VCaP (cell line): Measurements from ENCODE around the gene DGLUCY.
"Not testable (repeated sequence)": the region's sequence is repeated elsewhere in the genome, so short reads cannot be mapped to it uniquely, and the experiment has no call there.

Experiments used
- H3K27ac ChIP-seq: fragments of 450-650 bp; 2 replicates; pipeline ENCODE4 v1.5.1; 2017
- TF ChIP-seq, protein P1 (sequence below): fragments of 450-650 bp; conservative IDR thresholded peaks from 2 replicates; pipeline ENCODE4 v1.5.1; 2017; ENCODE audit warnings: mild to moderate bottlenecking, moderate library complexity

DGLUCY gene

DNA sequence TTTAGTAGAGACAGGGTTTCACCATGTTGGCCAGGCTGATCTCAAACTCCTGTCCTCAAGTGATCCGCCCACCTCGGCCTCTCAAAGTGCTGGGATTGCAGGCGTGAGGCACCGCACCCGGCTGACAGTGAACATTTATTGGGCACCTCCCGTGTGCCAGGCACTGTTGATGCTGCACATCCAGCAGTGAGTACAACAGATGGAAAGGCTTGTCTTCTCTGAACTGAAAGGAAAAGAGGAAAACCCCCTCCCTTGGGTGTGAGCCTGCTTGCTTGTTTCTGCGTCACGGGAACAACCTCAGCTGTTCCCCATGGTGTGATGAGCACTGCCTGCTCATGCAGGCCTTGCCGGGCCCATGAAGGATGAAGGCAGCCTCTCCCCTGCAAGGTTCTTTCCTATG lies 39.5 kb downstream of the DGLUCY start:
- TF ChIP-seq, protein P1, sequence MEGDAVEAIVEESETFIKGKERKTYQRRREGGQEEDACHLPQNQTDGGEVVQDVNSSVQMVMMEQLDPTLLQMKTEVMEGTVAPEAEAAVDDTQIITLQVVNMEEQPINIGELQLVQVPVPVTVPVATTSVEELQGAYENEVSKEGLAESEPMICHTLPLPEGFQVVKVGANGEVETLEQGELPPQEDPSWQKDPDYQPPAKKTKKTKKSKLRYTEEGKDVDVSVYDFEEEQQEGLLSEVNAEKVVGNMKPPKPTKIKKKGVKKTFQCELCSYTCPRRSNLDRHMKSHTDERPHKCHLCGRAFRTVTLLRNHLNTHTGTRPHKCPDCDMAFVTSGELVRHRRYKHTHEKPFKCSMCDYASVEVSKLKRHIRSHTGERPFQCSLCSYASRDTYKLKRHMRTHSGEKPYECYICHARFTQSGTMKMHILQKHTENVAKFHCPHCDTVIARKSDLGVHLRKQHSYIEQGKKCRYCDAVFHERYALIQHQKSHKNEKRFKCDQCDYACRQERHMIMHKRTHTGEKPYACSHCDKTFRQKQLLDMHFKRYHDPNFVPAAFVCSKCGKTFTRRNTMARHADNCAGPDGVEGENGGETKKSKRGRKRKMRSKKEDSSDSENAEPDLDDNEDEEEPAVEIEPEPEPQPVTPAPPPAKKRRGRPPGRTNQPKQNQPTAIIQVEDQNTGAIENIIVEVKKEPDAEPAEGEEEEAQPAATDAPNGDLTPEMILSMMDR = no peak

DNA sequence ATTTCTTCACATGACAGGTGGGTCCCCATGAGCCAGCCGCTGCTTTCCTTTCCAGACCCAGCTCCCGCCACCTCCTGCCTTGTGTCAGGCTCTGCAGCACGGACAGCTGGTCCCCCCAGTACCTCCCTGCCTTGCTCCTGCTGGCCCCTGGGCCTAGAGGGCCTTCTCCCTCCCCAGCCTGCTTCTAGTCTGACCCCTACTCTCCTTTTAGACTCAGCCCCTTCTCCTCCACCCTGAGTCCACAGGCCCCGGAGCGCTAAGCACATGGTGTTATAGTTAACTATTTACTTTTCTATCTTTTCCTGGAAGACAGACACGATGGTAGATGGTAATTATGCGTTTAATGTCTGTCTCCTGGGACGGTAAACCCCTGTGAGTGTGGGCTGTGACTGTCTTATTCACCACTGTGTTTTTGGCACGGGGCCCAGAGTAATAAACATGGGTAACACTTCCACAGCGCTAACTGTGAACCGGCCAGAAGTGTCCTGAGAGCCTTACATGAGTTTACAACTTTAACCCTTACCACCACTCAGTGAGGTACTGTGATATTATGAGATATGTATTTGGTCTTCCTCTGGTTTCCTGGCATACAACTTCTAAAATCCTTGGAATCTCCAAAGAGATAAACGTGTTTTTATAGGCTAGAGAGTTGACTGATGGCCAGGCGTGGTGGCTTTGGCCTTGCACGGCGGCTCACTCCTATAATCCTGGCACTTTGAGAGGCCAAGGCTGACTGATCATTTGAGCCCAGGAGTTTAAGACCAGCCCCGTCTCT lies 41.2 kb downstream of the DGLUCY start:
- TF ChIP-seq, protein P1 = no peak
- peak overlapping the region; percentile 67 for H3K27ac ChIP-seq

More for the DNA sequence above, 39.5 kb downstream of the DGLUCY start:
- H3K27ac ChIP-seq = no peak overlapping the region

DNA sequence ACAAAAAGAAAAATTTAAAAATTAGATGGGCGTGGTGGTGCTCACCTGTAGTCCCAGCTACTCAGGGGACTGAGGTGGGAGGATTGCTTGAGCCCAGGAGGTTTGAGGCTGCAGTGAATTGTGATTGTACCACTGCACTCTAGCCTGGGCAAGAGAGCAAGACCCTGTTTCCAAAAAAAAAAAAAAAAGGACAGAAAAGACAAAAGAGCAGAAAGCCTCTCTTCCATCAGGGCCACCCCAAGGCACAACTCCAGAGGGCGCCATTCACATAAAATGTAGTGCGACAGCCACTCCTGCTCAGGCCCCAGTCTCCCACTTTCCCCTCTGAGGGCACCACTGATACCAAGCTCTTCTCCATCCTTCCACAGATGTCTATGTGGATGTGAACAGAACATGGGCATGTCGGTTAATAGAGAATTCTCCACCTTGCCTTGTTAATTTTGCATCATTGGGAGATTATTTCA lies 41.8 kb downstream of the DGLUCY start:
- TF ChIP-seq, protein P1 = no peak; the same call in 1 of the 2 replicates

DNA sequence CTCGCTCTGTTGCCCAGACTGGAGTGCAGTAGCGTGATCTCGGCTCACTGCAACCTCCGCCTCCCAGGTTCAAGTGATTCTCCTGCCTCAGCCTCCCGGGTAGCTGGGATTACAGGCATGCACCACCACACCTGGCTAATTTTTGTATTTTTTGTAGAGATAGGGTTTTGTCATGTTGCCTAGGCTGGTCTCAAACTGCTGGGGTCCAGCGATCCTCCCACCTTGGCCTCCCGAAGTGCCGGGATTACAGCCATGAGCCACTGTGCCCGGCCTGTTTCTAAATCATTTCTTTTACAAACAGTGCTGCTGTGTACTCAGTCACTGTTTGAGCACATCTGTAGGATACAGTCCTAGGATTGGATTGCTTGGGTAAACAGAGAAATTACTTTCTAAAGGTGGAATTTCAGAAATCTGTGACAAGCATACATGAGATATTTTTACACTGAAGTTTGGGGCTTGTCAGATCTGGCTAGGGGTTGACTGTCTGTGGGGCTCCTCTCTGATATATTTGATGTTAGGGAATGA lies 42.3 kb downstream of the DGLUCY start:
- H3K27ac ChIP-seq = peak overlapping the region; percentile 67

More for the DNA sequence above, 41.8 kb downstream of the DGLUCY start:
- H3K27ac ChIP-seq = peak overlapping the region; percentile 67

DNA sequence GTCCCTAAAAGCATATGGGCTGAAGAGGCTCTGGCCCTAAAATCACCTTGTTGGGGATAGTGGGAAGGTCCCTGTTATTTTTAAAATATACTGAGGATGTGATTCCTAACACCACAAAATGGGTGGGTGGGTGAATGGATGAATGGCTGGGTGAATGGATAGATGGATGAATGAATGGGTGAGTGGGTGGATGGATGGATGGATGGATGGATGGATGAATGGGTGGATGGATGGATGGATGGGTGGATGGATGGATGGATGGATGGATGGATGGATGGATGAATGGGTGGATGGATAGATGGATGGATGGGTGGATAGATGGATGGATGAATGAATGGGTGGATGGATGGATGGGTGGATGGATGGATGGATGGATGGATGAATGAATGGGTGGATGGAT lies 43.0 kb downstream of the DGLUCY start:
- not testable (repeated sequence) for H3K27ac ChIP-seq

DNA sequence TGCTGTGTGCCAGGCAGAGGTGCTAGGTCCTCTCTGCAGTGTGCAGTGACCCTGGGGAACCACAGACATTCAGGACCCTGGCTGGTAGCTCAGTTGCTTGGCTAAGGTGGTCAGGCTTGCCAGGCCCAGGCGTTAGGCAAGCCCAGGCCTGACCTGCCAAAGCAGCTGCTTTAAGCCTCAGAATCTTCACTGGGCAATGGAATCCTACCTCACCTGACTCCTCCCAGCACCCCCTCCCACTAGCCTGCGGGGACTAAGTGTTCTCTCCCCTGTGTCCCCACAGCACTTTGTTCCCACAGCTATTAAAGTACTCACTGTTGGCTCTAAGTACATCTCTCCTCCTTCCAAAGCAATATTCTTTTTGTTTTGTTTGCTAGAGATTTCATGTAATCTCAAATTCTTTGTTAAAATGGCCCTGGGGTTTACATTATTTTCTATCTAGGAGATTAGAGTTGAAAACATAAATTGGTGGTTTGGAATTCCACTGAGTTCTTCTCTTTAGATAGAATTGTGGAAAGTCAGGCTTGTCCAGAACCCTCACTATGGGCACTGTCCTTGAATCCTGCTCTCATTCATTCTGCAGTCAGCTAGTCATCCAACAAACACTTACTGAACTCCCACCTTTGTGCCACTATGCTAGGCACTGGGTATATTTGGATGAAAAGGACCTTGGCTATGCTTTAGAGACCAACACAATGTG lies 44.4 kb downstream of the DGLUCY start:
- no peak overlapping the region for H3K27ac ChIP-seq
- TF ChIP-seq, protein P1 = no peak

DNA sequence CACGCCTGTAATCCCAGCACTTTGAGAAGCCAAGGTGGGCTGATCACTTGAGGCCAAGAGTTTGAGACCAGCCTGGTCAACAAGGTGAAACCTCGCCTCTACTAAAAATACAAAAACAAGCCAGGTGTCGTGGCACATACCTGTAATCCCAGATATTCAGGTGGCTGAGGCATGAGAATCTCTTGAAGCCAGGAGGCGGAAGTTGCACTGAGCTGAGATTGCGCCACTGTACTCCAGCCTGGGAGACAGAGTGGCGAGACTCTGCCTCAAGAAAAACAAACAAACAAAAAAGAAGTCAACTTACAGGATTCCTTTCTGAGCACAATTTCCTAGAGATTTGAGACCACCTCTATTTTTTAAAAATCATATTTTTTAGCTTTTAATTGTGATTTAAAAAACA lies 45.3 kb downstream of the DGLUCY start:
- H3K27ac ChIP-seq = no peak overlapping the region
- TF ChIP-seq, protein P1 = no peak

DNA sequence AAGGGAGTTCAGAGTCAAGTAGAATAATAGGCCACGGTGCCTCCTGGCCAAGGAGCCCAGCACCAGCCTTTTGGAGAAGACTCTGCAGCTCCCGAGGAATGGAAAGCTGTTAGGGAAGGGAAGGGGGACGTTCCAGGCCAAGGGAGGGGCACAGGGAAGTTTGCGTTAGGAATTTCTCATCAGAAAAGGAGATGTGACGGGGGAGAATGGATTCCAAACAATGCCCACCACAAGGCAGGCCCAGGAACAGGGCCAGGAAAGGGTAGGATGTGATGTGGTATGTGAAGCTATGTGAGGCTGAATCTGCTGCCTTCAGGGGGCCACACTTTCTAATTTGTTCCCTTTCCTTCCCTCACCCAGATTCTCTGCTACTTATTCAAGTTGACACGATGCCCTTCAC lies 46.0 kb downstream of the DGLUCY start:
- no peak overlapping the region for H3K27ac ChIP-seq
- TF ChIP-seq, protein P1 = no peak
